ENCODE results near the gene CST7.

DNA sequence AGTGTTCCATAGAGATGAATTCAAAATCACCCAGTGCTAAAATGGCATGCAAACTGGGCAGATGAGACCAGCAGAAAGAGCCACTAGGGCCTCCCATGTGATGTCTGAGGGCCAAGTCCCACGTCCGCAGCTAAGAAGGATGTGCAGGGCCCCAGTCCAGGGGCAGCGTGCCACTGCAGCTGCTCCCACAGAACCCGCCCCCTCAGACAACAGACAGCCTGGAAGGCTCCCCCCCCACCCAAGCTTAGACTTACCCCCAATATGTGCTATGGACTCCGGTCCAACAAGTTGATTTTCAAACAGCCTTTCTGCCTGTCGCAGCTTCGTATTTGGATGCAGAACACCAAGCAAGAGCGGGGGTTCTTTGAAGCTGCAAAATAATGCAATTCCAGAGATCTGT lies 29.4 kb downstream of the CST7 start:
- TF ChIP-seq, protein P1, sequence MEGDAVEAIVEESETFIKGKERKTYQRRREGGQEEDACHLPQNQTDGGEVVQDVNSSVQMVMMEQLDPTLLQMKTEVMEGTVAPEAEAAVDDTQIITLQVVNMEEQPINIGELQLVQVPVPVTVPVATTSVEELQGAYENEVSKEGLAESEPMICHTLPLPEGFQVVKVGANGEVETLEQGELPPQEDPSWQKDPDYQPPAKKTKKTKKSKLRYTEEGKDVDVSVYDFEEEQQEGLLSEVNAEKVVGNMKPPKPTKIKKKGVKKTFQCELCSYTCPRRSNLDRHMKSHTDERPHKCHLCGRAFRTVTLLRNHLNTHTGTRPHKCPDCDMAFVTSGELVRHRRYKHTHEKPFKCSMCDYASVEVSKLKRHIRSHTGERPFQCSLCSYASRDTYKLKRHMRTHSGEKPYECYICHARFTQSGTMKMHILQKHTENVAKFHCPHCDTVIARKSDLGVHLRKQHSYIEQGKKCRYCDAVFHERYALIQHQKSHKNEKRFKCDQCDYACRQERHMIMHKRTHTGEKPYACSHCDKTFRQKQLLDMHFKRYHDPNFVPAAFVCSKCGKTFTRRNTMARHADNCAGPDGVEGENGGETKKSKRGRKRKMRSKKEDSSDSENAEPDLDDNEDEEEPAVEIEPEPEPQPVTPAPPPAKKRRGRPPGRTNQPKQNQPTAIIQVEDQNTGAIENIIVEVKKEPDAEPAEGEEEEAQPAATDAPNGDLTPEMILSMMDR (IDR thresholded peaks at IDR 0.05; ENCODE audit: low read length), result no peak
- TF ChIP-seq EZH2 (IDR thresholded peaks at IDR 0.05; ENCODE audit: borderline replicate concordance, low read length), result no peak
